HT-29 (cell line): ENCODE measurements around the gene GFOD1. TPM values are rescaled to one million over a fixed set of nuclear protein-coding genes. Genes with fewer than 3 reads are reported as not detected.
A peak's percentile ranks its signal among the peaks of the same experiment; 100 is the strongest.

ENCODE experiments used
- DNase-seq: peaks from one replicate; pipeline ENCODE4 v3.0.0-alpha.2; 2015; ENCODE audit warnings: low spot score
- total RNA-seq: library from RNA; depleted of rRNA; stranded (reverse); fragments of >200 nt; shearing (Covaris generic); gene quantifications from 2 replicates; pipeline ENCODE4 v1.2.3, GENCODE V29; 2014

The GFOD1 gene
- total RNA-seq, 1 experiment from 2014 or later = 13.5 TPM

DNA sequence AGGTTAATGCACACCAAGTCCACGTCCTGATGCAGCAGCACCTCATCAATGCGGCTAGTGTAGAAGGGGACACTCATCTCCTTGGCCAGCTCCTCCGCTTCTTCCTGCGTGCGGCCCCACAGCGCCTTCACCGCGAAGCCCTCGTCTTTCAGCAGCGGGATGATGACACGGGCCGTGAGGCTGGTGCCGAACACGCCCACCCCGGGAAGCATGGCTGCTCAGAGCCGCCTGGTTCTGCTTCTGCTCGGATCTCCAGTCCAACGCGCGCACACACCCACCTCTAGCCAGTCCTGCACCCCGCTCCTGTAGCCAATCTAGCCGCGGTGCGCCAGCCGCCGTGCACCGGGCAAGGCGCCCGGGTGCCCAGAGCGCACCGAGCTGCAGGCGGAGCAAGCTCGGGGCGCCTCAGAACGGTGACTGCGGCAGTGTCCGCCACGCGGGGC, 700 bp downstream of the GFOD1 start:
- peak; percentile 64 for DNase-seq

DNA sequence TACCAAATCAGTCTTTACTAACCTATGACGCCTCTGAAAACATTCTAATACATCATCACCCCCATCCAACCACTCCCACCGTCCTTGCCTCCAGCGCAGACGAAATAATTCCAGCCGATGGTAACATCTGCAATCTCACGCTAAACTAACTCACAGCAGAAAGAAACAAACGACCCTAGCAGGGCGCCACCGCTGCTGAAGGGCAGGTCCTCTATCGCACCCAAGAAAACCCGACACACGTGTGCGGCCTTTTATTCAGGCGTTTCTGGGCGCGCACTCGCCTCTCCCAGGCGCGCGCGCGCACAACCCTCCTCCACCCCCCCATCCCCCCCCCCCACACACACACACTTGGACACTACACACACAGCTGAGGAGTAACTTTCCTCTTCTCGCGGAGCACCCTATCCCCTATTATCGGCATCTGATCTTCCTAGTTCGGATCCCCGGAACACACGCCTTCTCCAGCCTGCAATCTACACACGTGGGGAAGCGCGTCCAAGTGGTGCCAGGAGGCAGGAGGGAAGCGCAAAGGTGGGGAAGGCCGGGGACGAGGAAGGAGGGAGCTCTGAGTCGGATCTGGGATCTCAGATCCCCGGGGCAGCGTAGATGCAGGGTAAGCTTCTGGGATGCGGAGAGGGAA, 1.4 kb downstream of the GFOD1 start:
- DNase-seq = peak; percentile 74

DNA sequence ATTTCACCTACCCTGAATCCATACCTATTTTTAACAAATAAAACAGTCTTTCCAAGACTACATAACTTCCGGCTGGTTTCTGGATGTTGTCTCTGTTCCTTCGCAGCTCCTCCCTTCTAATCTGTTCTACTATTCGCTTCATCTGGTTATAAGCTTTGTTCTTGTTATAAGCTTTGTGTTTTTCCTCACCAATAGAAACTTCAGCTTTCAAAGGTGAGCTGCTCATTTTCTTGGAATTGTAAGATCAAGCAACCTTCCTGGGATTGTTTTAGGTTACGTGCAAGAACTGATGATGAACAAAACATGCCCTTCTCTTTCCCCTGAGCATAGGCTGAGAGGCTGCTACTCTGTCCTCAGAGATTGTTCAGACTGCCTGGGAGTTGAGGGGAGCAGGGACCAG, 2.1 kb downstream of the GFOD1 start:
- peak; percentile 10 for DNase-seq

DNA sequence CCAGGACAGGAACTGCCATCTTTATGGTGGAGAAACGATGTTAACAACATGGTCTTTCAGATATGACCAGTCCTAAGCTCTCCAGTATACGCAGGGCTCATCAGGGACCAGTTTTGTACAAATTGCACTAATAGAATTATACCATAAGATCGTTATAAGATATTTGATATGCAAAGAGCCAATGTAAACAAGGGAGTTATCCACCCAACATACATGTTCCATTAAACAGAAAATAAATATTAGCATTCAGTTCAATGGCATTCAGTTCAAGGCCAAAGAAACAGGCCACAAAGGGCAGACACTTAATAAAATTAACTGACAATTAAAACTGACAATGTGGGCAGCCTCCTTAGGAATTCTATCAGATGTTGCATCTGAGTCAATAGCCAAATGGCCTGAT, 2.6 kb downstream of the GFOD1 start:
- DNase-seq = no peak

DNA sequence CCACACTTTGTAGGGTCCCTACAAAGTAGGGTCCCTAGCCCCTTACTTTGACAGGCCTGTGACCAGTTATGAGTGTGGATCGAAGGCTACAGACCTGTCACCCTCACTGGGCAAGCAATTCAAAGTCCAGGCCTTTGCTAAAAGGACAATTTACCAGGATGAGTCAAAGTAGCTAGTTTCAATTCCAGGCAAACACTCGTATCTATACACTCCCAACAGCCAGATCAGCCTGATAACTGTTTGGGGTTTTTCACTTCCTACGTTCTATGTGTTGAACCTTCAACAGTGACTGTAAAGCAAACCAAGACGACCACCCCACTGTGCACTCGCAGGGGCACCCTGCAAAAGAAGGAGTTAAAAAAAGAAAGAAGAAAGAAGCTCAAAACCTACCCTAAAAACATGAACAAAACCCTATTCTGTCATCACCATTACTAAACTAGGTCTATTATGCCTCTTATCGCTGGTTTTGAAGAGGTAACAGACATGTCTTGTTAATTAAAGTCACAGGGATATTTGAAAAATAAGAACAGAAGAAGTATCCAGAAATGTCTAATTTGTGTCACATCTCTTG, 3.2 kb downstream of the GFOD1 start:
- DNase-seq = no peak

DNA sequence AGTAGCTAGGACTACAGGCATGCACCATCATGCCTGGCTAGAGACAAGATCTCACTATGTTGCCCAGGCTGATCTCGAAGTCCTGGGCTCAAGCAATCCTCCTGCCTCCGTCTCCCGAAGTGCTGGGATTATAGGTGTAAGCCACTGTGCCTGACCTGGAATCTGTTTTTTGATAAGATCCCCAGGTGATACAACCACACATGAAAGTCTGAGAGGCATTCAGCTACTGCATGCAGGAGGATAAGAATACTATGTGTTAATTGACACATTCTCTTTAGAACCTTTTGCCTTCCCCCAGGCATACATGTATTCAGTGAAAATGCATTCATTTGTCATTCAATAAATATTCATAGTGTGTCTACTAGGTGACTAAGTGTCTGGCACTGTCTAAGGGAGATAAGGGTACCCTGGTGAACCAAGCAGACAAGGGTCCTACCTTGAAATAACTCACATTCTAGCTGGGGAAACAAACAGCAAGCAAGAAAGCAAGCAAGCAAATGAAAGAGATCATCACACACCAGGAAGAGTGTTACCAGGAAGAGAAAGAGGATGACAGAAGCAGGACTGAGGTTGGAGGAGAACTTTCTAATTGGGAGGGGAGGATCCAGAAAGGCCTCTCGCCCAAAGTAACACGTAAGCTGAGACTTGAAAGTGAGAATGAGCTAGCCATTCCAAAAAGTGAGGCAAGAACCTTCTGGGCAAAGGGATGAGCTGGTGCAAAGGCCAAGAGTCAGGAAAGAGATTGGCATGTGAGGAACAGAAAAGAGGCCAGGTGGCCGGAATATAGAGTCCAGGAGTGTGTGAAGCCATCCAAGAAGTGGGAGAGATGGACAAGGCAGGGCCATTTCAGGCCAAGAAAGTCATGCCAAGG, 6.5 kb downstream of the GFOD1 start:
- no peak for DNase-seq

DNA sequence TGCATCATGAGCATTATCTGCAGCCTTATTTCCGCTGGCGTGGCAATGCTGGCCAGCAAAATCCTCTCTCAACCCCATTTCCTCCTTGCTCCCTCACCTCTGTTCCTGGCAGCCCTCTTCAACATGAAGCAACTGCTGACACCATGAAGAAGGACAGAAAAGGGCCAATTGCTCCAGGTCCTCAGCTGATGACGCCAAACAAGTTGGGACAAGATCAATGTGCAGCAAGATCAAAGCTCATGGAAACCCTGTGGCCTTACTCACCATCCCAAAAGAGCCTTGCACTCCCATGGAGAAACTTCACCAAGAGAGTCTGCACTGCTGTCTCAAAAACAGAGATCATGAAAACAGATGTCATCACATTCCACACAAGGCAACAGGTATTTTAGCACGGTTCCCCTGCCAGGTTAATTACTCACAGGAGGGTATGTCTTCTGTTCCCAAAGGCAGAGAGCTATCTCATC, 7.4 kb downstream of the GFOD1 start:
- no peak for DNase-seq

DNA sequence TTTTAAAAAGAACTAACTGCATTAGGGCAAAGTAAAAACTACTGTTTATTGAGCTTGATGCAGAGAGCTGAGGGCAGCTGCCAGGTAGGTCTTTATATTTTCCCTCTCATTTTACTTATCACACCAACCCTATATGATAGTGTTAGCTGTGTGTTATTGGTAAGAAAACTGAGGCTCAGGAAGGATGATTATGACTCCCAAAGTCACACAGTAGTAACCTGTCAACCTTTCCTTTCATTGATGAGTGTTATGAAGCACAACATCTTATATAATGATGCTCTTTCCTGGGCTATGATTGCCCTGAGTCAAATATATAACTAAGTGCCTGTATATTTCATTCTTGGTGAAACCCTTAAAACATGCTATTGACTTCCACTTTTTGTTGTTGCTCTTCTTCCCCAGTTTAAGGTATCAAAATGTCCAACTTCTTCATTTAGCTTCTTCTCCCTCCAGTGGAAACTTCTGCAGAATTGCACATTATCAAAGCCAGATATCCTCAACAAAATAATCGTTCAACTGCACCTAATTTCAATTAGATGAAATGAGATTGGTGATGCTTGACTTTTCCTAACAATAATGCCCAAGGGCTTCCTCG, 8.1 kb downstream of the GFOD1 start:
- no peak for DNase-seq

DNA sequence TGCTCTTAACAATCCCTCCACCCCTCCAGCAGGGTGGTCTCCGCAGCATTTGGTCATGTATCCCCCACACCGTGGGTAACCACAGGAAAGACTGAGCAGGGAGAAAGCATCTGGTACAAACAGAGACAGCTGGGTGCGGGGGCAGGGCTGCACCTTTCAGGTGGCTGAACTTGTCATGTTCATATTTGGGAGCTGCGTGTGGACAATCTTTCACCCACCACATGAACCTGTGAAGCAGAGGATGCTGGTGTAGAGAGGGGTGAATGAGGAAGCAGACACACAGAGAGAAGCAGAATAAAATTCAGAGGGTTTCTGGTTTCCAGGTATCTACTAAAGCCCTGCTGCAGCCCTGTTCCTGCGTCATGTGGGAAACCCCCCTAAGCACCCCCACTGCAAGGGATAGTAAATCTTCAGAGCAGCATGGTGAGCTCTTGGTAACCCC, 8.9 kb downstream of the GFOD1 start:
- no peak for DNase-seq

DNA sequence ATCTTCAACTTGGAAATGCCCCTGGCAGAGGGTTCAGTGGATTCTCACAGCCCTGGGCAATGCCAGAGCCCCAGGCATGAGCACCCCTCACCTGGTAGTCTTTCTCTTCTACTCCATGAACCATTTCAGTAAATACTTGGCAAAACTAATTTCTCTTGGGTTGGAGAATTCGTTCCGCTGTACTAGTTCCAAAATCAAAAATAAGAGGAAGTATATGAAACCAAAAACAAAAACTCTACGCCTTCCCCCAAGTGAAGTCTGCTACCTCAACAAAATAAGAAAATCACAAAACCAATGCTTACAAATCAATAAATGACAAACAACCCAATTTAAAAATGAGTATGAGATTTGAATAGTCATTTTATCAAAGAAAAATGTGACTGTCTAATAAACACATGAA, 12.6 kb downstream of the GFOD1 start:
- no peak for DNase-seq

DNA sequence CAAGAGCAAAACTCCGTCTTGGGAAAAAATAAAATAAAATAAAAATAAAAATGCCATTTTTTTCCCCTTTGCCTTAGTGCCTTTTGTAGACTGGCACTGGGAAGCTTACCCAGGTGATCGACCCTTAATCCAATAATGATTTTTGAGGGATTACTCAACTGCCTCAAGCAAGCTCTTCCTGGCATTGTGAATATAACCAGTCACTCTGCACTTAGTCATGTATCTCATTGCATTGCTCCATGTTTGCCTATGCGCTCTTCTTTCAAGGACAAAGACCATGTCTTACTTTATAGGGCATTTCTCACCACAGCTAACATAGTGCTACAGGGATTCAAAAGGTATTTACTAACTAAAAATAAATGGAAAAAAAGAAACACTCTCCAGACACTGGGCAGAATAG, 13.0 kb downstream of the GFOD1 start:
- no peak for DNase-seq

DNA sequence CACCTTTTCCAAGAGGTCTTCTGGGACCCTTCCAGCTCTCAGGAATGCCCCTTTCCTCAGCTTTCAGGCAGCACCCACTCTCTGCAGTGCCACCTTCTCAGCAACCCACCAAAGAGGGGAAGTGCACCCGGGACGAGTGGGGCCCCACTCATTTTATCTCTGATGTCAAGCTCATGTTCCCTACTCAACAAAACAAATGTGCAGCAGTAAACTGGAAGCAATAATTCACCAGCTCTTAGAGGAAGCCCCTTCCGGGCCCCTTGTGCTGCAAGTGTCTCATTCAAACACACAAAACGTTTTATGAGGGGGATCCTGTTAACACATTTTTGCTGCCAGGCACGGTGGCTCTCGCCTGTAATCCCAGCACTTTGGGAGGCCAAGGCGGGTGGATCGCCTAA, 13.6 kb downstream of the GFOD1 start:
- DNase-seq = no peak

DNA sequence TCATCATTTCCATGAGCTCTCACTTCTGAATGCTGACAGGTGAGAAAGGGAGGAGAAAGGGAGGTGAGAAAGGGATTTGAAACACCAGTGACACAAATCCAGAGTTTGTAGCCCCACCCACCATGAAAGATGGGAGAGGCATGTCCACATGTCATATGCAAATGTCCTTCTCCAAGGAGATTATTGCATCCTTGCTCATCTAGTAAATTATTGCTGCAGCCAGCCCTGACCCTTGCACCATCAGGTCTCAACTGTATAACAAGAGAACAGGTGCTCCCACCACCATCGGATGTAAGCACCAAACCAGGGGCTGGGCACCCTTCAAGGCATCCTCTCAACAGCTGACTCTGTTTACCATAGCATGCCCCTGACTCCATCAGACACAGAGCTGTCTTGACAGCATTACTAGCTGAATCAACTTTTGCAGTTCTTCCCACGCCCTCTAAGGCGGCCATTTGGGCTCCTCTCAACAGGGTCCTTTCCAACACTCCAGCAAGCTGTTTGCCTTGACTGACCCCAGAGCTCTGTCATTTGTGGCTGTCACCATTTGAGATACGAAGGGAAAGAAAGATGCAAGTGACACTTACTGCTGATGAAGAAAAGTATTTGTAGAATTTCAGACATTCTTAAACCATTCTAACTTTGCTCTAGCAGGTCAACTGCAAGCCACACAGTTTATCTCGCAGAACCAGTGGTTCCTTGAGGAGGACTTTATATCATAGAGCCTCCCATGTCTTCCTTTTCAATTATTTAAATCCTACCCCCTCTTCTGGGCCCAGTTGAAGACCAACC, 14.2 kb downstream of the GFOD1 start:
- no peak for DNase-seq

DNA sequence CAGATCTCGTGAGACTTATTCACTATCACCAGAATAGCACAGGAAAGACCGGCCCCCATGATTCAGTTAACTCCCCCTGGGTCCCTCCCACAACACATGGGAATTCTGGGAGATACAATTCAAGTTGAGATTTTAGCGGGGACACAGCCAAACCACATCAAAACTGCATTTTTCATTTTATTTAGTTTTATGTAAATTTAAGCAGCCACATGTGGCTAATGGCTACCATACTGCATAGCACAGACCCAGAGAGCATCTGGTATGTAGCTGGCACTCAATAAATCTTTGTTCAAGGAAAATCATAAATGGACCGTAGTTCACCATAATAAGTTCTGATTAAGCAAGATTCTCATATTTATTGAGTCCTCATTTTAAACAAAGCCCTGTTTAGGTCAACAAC, 15.3 kb downstream of the GFOD1 start:
- no peak for DNase-seq

DNA sequence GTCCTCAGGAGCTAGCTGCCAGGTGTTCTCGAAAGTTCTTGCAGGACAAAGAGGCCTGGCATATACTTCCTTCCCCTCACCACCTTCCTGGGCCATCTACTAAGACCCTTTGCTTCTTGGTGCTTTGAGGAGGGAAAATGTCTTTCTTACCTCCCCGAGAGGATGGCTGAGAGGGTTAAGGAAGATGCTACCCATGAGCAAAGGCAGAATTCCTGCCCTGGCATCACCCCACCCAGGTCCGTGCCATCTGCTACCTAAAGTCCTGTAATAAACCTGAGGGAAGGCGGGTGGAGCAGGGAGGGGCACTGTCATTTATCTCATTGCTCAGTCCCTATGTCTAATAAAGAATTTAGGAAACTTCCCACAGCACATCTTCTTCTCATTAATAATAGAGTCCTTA, 16.2 kb downstream of the GFOD1 start:
- no peak for DNase-seq

DNA sequence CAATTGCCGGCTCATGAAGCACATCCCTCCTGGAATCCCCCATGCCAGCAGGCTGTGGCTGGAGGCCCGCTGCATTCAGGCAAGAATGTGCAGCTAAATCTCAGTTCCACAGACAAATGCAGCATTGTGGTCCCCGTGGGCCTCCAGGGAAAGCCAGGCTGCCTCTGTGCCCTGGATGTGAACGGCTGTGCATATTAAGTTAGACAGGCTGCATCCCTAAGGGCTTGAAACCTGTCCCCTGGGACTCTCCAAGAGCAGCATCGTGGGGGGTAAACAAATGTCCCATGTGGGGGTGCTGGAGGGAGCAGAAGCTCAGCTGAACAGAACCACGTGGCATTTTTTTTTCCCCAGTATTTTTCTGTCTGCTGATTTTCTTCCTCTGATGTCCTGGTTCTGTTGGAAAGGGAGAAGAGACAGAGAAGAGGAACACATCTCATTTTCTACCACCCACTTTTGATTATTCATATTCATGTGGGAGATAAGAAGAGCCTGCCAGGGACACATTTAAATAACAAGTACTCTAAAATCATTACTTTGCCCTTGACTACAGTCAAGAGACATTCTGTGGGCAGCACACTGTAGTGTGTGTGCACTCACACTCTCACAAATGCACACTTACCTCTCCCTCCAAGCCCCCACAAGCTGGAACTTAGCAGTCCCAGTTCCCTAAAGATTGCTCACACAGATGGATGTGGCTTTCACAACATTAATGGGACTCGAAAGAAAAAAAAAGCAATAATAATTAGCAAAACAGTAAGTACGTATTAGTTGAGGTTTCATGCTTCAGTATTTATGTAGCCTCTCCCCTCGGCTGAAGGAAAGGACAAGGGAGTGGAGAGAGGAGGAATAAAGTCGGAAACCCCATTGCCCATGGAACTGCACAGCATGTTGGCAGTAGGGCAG, 16.9 kb downstream of the GFOD1 start:
- DNase-seq = no peak

DNA sequence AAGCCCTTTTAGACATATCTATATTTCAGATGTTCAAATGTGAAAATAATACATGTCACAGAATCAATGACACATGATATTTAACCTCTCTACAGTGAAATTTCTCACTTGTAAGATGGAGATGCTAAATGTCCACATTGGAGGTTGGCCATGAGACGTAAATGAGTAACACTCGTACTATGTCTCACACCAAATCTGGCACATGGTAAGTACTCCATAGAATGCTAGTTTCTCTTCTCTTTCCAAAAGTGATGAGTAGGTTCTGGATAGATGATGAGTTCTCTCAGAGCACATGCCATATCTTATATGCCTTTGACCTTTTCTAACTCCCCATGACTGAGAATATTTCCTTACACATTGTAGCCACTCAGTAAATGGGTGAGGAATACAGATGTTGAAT, 17.7 kb downstream of the GFOD1 start:
- DNase-seq = no peak

DNA sequence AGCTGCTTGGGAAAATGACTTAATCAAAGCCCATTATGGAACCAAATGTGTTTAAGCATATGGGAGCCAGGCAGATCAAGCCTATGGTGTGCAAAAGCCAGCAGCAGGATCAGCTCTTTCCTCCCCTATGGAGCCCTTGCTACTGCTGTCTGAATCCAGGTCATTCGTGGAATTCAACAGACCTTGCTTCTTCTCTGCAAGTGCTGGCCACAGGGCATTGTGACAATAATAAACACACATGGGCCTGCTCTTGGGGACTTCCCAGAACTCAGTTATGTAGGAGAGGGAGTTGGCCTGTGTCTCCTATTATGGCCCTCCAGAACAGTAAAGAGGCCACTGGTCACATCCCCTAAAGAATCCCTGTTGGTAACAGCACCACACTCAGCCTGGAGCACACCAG, 18.6 kb downstream of the GFOD1 start:
- DNase-seq = no peak

DNA sequence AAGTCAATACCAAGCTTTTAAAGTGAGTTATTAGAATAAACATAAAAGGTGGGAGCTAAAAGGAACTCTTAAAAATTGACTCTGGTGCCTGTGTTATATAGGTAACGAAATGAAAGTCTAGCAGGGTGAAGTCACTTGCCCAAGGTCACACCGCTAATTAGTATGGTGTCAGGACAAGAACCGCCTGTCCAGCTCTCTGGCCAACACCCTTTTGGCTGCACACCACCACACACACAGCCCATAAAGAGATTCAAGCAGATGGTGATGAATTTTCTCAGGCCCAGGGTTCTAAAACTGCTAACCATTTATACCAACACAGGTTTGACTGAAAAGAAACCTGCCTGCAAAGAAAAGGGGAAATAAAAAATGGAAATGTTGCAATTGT, 20.2 kb downstream of the GFOD1 start:
- DNase-seq = no peak
